Islet of Langerhans (tissue), 1 donor: ENCODE measurements around the gene THBS3.
"Not testable (repeated sequence)": the region's sequence is repeated elsewhere in the genome, so short reads cannot be mapped to it uniquely, and the experiment has no call there.

Source experiments
- FAIRE-seq: peaks from one replicate; lab custom pipeline; 2011; peaks lifted over from hg19 to GRCh38; lab: Jason Lieb, UNC

THBS3 gene

DNA sequence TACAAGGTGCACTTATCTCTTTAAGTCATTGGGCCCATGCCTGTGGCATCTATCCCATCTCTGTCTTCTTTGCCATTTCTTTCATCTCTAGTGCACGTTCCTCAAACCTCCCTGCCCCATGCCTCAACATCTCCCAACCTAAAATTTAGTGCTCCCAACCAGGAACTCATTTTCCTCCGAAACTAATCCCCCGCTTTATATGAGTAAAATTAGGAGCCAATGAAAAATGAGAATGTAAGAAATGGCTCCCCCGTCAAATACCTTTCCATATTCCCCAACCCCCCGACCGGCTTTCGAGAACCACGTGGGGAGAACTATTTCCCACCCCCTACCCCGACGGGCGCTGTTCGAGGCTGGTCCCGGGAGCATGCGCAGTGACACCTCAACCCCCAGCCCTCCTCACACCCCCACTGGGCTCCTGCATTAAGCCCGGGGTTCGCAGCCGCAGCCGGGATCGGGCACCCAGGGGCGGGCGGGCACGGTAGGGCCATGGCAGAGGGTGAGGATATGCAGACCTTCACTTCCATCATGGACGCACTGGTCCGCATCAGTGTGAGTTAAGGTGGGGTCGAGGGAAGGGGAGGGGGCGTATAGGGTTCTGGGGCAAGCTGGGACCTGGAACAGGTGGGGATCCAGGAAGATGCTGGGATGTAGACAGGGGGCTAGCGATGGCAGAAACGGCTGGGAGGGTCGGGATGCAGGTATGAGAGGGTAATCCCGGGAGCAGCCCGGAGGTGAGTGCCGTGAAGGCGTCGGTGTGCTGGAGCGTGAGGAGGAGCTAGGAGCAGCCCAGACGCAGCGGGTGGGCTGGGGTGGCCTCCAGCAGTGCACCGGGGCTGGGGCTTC, 34.0 kb downstream of the THBS3 start, which contains the start of gene TRIM46:
TRIM46 (plus strand) TSS at position 372 of the 846 bp plus-strand sequence; CDS start at position 490, 118 bp downstream.
- no peak for FAIRE-seq

DNA sequence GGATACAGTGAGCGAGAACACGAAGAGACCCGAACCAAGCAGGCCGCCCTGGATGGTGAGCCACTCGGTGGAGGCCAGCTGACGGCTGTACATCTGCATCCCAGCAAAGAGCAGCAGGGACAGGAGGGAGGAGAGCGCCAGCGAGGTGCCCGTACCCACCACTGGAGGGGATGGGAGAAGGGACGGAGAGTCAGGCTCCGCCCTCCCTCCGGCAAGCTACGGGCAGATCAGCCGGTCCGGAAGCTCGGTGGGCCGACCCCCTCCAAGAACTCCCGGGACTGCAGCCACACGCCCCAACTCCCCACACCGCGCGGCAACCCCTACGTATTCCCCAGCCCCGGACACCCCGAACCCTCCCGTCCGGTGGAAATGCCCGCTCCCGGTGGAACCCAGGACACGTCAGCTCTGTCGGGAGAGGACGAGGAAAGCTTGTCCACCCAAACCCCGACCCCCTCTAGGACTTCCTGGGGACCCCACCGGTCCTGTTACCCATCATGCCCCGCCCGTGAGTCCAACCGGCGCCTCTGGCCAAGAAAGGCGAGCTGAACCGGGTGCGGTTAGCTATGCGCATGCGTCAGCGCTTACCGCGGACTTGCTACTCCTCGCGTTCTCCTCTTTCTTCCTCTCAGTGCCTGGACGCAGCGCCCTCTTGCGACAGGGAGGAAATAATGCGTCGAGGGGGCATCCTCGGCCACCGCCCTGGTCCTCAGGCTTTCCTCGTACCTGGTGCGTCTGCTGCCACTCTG, 34.8 kb downstream of the THBS3 start, which contains the start of gene KRTCAP2:
KRTCAP2 (minus strand) TSS at position 573 of the 746 bp plus-strand sequence; CDS start at position 493, 80 bp downstream.
- no peak for FAIRE-seq

DNA sequence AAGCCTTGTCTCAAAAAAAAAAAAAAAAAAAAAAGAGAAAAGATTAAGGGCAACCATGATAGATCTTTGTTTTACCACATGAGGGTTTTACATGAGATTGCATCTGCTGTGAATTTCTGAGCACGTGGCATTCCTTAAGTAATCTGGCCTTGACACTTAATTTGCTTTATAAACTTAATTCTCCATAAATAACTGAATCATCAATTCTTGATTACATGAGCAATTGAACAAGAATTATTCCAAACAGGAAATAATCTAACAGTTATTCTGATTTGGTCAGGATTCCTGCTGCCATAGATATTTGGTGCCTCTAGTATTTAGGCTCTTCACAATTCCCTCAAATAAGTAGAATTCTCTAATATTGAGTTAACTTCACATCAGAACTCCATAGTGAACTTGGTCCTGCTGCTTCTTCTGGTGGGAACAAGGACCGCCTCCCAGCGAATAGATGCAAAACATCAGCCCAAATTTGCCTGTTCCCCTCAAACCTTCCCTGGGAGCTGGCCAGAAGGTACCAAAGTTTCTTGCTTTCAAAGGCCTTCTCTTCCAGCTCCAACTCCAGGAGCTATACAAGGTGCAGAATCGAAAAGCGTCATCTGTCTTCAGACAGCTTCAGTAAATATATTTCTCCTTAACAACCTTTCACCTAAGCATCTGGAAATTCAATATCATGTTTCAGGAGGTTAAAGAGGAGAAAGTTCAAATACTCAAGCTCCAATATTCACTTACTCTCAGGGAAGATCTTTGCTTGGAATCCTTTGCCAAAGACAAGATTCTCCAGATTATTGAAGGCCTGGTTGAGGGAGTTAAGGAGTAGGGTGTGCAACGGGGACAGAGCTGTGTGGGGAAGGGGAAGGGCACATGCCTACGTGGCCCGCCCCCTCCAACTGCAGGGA, 35.6 kb downstream of the THBS3 start:
- FAIRE-seq: no peak

DNA sequence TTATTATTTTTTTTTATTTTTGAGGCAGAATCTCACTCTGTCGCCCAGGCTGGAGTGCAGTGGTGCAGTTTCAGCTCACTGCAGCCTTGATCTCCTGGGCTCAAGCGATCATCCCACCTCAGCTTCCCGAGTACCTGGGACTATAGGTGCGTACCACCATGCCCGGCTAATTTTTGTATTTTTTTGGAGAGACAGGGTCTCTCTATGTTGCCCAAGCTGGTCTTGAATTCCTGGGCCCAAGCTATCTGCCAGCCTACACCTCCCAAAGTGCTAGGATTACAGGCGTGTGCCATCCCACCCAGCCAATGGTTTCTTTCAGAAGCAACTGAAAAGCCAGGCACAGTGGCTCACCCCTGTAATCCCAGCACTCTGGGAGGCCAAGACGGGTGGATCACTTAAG, 36.9 kb downstream of the THBS3 start:
- no peak for FAIRE-seq

DNA sequence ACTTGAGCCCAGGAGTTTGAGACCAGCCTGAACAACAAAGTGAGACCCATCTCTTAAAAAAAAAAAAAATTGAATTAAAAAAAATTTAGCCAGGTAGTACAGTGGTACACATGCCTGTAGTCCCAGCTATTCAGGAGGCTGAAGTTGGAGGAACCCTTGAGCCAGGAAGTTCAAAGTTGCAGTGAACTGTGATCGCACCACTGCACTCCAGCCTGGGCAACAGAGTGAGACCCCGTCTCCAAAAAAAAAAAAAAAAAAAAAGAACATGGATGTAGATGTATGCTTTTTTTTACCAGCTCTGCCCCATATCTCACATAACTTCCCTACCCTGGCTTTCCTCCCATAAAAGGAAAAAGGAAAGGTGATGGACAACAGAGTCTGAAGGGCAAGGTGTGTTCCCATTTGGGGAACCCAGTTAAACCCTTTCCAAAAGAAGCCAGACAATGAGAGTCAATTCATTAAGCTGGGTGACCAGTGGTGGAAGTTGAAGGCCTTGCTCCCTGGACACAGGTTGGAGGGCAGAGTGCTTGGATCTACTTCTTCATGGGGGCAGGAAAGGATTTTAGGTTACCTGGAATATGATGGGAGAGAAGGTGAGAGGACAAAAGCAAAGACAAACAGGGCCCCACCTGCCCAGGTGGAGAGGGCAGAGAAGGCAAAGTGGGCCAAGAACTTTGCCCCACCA, 37.5 kb downstream of the THBS3 start:
- no peak for FAIRE-seq

DNA sequence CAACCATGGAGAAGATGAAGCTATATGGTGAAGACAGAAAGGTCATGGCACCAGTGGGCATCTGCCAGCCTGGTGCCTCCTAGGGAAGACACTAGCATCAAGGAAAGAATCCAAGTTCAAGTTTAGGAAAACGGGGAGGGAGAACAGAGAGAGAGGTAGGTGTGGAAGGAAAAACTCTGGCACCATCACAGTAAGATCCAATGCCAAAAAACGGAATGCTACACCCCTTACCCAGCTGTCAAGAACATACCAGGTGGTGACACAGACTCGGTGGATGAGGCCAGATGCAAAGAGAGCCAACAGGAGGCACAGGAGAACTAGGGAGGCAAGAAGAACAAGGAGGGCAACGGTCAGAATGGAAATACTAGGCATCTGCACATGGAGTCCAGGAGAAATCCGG, 38.2 kb downstream of the THBS3 start:
- FAIRE-seq: no peak

DNA sequence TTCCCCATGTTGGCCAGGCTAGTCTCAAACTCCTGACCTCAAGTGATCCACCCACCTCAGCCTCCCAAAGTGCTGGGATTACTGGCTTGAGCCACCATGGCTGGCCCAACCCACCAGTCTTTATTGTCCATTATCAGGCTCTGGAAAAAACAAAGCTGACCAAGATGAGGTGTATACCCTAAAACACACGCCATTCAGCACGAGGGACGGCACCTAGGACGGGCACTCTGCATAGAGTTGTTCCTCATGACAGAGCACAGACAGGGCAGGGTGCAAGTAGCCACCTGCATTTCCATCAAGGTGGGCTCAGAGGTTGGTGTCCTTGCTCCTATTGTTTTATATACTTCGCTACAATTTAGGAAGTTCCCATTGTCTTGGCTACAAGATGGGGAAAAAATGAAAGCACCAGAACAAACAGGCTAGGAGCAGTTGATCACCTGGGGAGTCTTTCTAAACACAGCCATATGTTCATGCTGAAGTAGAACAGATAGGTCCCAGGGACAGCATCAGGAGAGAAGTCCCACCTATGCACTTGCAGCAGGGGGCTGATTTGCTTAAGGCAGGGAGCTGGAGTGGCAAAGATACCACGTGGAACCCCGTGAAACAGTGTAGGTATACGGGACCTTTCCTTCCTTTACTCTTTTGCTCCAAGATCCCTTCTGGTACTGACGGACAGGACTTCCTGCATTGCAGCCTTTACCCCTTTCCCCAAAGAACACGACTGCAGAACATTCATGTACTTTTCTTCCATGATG, 39.1 kb downstream of the THBS3 start:
- no peak for FAIRE-seq

DNA sequence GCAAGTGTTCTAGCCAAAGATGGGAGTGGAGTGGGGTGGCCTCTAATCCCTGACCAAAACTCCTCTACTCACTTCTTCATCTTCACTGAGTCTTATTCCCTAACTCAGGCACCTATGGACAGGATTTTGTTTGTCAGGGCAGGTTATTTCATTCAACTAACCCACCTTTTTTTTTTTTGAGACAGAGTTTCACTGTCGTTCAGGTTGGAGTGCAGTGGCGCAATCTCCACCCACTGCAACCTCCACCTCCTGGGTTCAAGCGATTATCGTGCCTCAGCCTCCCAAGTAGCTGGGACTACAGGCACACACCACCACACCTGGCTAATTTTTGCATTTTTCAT, 39.6 kb downstream of the THBS3 start:
- FAIRE-seq: not testable (repeated sequence)

DNA sequence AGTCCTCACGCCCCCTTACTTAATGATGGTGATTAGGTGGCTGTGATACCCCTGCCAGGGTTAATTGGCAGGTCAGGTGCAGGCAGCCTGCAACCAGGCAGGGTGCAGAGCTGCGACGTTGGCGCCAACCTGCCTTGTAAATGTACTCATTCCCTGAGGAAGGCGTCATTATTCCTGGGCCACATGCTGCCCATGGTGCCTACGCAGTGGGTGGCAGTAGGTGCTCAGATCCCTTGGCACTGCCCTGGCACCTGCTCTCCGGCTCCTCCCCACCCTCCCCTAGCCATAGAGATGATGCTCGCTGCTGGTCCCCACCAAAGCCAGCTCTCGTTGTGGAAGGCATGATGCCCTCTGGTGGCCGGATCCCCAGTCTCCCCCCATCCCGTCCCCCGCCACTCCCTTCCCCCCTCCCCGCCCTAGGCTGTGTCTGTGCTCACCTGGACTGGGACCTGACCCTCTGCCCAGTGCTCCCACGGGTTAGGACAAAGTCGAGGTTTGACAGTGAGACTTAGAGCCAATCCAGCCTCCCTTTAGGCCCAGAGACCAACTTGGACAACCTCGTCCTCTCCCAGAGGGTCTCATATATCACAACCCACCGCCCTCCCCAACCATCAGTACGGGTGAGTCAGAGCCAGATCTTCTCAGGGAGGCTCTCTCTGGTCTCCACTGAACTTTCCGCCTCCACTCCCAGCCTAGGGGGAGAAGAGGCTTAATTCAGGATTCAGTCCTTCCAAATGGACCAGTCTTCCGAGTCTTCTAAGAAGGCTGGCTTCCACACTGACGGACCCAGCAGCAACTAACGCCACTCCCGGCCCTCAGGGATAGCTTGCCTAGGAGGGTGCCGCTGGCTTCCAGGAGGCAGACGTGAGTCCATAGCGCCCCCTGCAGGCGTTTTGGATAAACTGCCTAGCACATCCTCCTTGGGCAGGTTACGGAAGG, 40.3 kb downstream of the THBS3 start:
- FAIRE-seq: no peak

DNA sequence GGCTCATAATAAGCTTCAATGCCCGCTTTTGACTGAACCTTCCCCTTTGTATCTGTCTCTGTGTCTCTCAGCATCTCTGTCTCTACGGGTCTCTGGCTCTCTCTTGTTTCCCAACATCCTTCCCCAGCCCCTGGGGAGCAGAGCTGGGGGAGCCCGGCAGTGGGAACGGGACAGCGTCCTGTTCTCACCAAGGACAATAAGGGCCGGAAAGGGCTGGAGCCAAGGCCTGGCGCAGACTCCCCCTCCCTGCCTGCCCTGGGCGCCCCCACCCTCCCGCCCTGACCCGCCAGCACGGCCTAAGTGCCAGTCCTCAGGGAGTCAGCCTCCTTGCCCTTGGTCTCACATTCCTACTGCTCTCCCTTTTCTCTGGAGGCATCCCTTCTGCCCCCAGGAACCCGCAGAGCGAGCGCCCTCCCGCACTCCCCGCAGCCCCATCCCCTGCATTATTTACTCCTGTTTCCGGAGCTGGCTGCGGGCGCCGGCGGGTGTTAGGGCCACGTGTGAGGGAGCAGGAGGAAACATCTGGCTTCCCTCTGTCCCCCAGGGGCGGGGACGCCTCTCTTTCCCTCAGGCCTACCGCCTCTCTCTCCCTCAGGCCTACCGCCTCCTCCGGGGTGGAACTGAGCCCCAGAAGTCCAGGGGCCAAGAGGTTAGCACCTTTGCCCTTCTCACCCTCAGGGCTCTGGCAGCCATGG, 41.1 kb downstream of the THBS3 start:
- no peak for FAIRE-seq

DNA sequence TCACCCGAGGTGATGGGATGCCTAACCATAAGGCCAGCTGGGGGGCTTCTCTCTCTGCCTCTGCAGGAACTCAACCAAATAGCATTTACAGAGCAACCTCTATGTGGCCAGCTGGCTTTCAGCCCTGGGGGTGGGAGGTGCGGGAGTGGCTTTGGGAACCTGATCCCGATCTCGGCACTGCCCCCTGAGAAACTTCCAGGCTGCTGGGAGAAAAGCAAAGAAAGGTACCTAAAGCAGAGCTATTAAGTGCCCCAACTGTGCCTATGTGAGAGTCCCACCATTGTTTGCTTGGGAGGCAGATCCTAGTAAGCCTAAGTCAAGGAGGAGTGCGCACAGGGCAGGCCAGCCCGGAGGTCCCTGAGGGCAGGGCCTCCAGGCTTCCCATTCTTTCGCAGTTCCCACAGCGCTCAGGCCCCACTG, 41.6 kb downstream of the THBS3 start:
- no peak for FAIRE-seq

DNA sequence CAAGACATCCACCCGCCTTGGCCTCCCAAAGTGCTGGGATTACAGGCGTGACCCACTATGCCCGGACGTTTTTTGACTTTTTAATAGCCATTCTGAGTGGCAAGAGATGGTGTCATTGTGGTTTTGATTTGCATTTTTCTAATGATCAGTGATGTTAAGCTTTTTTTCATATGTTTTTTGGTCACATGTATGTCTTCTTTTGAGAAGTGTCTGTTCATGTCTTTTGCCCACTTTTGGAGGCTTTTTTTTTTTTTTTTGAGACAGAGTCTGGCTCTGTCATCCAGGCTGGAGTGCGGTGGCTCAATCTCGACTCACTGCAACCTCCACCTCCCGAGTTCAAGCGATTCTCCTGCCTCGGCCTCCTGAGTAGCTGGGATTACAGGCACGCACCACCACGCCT, 43.1 kb downstream of the THBS3 start:
- not testable (repeated sequence) for FAIRE-seq

DNA sequence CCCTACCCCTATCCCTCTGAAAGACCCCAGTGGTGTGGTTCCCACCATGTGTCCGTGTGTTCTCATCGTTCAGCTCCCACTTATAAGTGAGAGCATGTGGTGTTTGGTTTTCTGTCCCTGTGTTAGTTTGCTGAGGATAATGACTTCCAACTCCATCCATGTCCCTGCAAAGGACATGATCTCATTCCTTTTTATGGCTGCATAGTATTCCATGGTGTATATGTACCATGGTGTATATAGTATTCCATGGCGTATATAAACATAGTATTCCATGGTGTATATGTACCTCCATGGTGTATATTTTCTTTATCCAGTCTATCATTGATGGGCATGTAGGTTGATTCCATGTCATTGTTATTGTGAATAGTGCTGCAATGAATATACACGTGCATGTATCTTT, 43.9 kb downstream of the THBS3 start:
- FAIRE-seq: not testable (repeated sequence)

DNA sequence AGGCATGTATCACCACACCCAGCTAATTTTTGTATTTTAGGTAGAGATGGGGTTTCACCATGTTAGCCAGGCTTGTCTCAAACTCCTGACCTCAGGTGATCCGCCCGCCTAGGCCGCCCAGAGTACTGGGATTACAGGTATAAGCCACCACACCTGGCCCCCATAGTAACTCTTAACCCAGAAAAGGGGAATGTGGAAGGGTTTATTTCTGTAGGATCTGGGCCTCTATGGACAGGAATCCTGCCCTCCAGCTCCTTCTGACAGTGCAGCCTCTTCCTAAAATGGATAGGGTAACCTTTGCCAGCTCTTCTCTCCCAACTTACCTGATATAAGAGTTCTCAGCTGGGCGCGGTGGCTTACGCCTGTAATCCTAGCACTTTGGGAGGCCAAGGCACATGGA, 45.1 kb downstream of the THBS3 start:
- not testable (repeated sequence) for FAIRE-seq

DNA sequence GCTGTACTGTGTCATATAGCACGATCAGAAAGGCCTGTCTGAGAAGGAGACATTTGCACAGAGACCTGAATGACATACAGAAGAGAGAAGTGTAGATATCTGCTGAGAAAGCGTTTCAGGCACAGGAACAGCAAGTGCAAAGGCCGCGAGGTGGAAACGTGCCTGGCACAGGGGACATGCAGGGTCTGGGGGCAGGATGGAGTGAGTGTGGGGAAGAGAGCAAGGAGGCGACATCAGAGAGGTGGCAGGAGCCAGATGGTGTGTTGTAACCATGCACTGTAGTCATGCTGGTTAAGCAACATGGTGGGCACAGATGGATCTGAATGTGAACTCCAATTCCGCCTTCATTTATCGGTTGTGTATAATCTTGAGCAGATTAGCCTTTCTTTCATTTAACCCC, 47.6 kb downstream of the THBS3 start:
- FAIRE-seq: no peak

DNA sequence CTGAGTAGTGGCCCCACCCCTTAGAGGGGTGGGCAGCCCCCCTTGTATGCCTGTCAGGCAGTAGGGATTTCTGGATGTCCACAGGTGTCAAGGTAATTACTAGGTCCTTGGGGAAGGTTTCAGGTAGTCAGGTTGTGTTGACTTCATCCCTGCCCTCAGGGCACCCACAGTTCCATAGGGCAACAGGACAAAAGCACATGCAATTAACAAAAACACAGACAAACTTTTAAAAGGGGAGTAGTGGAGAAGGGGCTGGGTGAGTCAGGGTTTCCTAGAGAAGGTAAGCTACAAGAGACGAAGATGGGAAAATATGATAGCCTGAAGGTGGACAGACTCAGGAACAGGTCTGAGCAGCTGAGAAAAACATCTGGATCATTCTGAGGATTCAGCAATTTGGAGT, 48.7 kb downstream of the THBS3 start:
- no peak for FAIRE-seq

DNA sequence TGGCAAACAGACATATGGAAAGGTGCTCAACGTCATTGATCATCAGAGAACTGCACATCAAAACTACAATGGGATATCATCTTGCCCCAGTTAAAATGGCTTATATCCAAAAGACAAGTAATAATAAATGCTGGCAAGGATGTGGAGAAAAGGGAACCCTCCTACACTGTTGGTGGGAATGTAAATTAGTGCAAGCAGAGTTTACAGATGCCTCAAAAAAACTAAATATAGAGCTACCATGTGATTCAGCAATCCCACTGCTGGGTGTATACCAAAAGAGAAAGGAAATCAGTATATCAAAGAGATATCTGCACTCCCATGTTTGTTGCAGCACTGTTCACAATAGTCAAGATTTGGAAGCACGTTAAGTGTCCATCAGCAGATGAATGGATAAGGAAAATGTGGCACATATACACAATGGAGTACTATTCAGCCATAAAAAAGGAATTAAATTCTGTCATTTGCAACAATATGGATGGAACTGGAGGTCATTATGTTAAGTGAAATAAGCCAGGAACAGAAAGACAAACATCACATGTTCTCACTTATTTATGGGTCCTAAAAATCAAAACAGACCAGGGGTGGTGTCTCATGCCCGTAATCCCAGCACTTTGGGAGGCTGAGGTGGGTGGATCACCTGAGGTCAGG, 51.6 kb downstream of the THBS3 start:
- not testable (repeated sequence) for FAIRE-seq
